B cell (primary cell): ENCODE results near the gene TTL.

Source experiments
- CTCF ChIP-seq: fragments of 200-600 bp; IDR thresholded peaks from one replicate; pipeline ENCODE4 v1.8.0; 2022; ENCODE audit warnings: antibody characterized with exemption, mild to moderate bottlenecking
- EZH2 ChIP-seq: IDR thresholded peaks from 2 replicates; pipeline ENCODE4 v1.6.1; 2012; ENCODE audit warnings: borderline replicate concordance, low read depth, mild to moderate bottlenecking, moderate library complexity, low read length; ENCODE audit not compliant: insufficient read depth, poor library complexity, severe bottlenecking

- TF ChIP-seq CTCF, result no peak
- no peak for TF ChIP-seq EZH2
These were observed 48.8 kb downstream of the TTL start for GRCh38 chr2:112530728-112531127.
